K562 (cell line): ENCODE results near the gene BNIPL. TPM values are rescaled to one million over a fixed set of nuclear protein-coding genes. Genes with fewer than 3 reads are reported as not detected.

Experiments
- CBX1 ChIP-seq: sonication (generic); IDR thresholded peaks from 2 replicates; pipeline ENCODE4 v1.6.1; 2016; ENCODE audit warnings: antibody characterized with exemption, low read depth, mild to moderate bottlenecking
- CREB1 ChIP-seq, 2 experiments: sonication (generic) in 1 of 2; formaldehyde crosslinking in 1 of 2; IDR thresholded peaks; 2 replicates each; pipeline versions ENCODE4 v1.6.1 to v1.8.0; 2012 to 2022; ENCODE audit warnings: inconsistent platforms in 1 of 2, mild to moderate bottlenecking in 1 of 2, missing genetic modification reagents in 1 of 2, moderate library complexity in 1 of 2
- DDX20 ChIP-seq: fragments of 450-650 bp; IDR thresholded peaks from 2 replicates; pipeline ENCODE4 v1.6.1; 2016; ENCODE audit warnings: missing genetic modification characterization, low read depth, mild to moderate bottlenecking, missing compliant biosample characterization, moderate library complexity
- DIDO1 ChIP-seq: fragments of 450-650 bp; IDR thresholded peaks from 2 replicates; pipeline ENCODE4 v1.6.1; 2016; ENCODE audit warnings: low read depth, missing biosample characterization, missing genetic modification characterization
- DMBX1 ChIP-seq: fragments of 250-450 bp; sonication (Bioruptor Pico); IDR thresholded peaks from 2 replicates; pipeline ENCODE4 v1.8.0; 2022; ENCODE audit warnings: inconsistent platforms, mild to moderate bottlenecking, moderate library complexity, borderline replicate concordance
- E2F6 ChIP-seq, 2 experiments: IDR thresholded peaks; 2 replicates each; pipeline ENCODE4 v1.6.1; 2011; ENCODE audit warnings: borderline replicate concordance in 1 of 2, control low read depth in 1 of 2, low read depth in 1 of 2, low read length in 1 of 2, mild to moderate bottlenecking in 1 of 2, mixed read lengths in 1 of 2, moderate library complexity in 1 of 2; ENCODE audit not compliant: insufficient read depth in 1 of 2, insufficient read length in 1 of 2, poor library complexity in 1 of 2, severe bottlenecking in 1 of 2; ENCODE audit errors: extremely low read depth in 1 of 2
- EZH2 ChIP-seq: IDR thresholded peaks from 2 replicates; pipeline ENCODE4 v1.6.1; 2012; ENCODE audit warnings: low read depth, mild to moderate bottlenecking, inconsistent platforms, low read length, borderline replicate concordance
- FOXK1 ChIP-seq: sonication (generic); formaldehyde crosslinking; IDR thresholded peaks from 2 replicates; pipeline ENCODE4 v1.8.0; 2022; ENCODE audit warnings: missing genetic modification reagents, mild to moderate bottlenecking, borderline replicate concordance
- HDAC6 ChIP-seq: IDR thresholded peaks from 2 replicates; pipeline ENCODE4 v1.6.1; 2012; ENCODE audit warnings: low read depth, mild to moderate bottlenecking, control low read depth, inconsistent platforms, low read length, moderate library complexity
- HIVEP1 ChIP-seq: fragments of 250-450 bp; sonication (Bioruptor Pico); IDR thresholded peaks from 2 replicates; pipeline ENCODE4 v1.4.0; 2020; ENCODE audit warnings: mild to moderate bottlenecking
- HOMEZ ChIP-seq: fragments of 250-450 bp; sonication (Bioruptor Pico); IDR thresholded peaks from 2 replicates; pipeline ENCODE4 v1.4.0; 2020; ENCODE audit warnings: mild to moderate bottlenecking, moderate library complexity
- KAT7 ChIP-seq: sonication (generic); formaldehyde crosslinking; IDR thresholded peaks from 2 replicates; pipeline ENCODE4 v1.8.0; 2022; ENCODE audit warnings: missing genetic modification reagents, mild to moderate bottlenecking, borderline replicate concordance
- KHSRP ChIP-seq: fragments of 450-650 bp; IDR thresholded peaks from 2 replicates; pipeline ENCODE4 v1.6.1; 2017
- MBD2 ChIP-seq: sonication (generic); IDR thresholded peaks from 2 replicates; pipeline ENCODE4 v1.6.1; 2016; ENCODE audit warnings: low read depth, borderline replicate concordance
- MECOM ChIP-seq: fragments of 250-450 bp; sonication (Bioruptor Pico); IDR thresholded peaks from 2 replicates; pipeline ENCODE4 v1.8.0; 2022; ENCODE audit warnings: inconsistent platforms
- MTF1 ChIP-seq: fragments of 250-450 bp; sonication (Bioruptor Pico); IDR thresholded peaks from 2 replicates; pipeline ENCODE4 v1.9.0; 2021; ENCODE audit warnings: moderate library complexity, mild to moderate bottlenecking, inconsistent platforms, borderline replicate concordance
- NR2F6 ChIP-seq: fragments of 450-650 bp; formaldehyde crosslinking; IDR thresholded peaks from 2 replicates; pipeline ENCODE4 v1.4.0; 2020; ENCODE audit warnings: mild to moderate bottlenecking
- RHOXF2B ChIP-seq: fragments of 250-450 bp; sonication (Bioruptor Pico); conservative IDR thresholded peaks from 2 replicates; pipeline ENCODE4 v1.5.1; 2021
- RUNX1 ChIP-seq: sonication (generic); IDR thresholded peaks from 2 replicates; pipeline ENCODE4 v1.6.1; 2016; ENCODE audit warnings: antibody characterized with exemption, low read depth
- SMAD2 ChIP-seq: fragments of 150-350 bp; IDR thresholded peaks from 2 replicates; pipeline ENCODE4 v1.6.1; 2014; ENCODE audit warnings: low read depth, mild to moderate bottlenecking, low read length
- SMARCC2 ChIP-seq: fragments of 450-650 bp; IDR thresholded peaks from 2 replicates; pipeline ENCODE4 v1.6.1; 2017; ENCODE audit warnings: antibody characterized with exemption, moderate library complexity, mild to moderate bottlenecking, low read depth
- U2AF2 ChIP-seq: fragments of 200-400 bp; formaldehyde crosslinking; optimal IDR thresholded peaks from 2 replicates; pipeline ENCODE3; 2017; ENCODE audit warnings: low read depth, mild to moderate bottlenecking, low read length
- ZNF175 ChIP-seq: fragments of 200-800 bp; sonication (Bioruptor generic); IDR thresholded peaks from 2 replicates; pipeline ENCODE4 v1.6.1; 2016; ENCODE audit warnings: low read depth, mild to moderate bottlenecking, missing genetic modification characterization, missing compliant biosample characterization
- ZNF384 ChIP-seq: IDR thresholded peaks from 2 replicates; pipeline ENCODE4 v1.6.1; 2012; ENCODE audit warnings: low read depth, low read length, improper control_type of control experiment
- ZNF778 ChIP-seq: fragments of 450-650 bp; formaldehyde crosslinking; IDR thresholded peaks from 2 replicates; pipeline ENCODE4 v1.4.0; 2020; ENCODE audit warnings: mild to moderate bottlenecking, moderate library complexity
- polyA plus RNA-seq, 8 experiments: library from polyadenylated mRNA; depleted of rRNA in 4 of 8; stranded (reverse) in 5 of 8; unstranded in 3 of 8; fragments of >200 nt; fragmentation: Nextera tagmentation in 2 of 8; fragmentation: Illumina TruSeq in 1 of 8; extraction: Ambion mirVana in 2 of 8; extraction: Trizol in 1 of 8; gene quantifications; 2 replicates each; pipeline versions ENCODE4 v1.2.1 to v1.2.3, GENCODE V29; 2011 to 2014; ENCODE audit warnings: inconsistent platforms in 1 of 8, missing spikeins in 1 of 8
- total RNA-seq, 7 experiments: library from RNA; depleted of rRNA in 6 of 7; stranded (reverse); fragments of >200 nt in 6 of 7; fragmentation: Illumina TruSeq in 2 of 7; extraction: Trizol in 2 of 7; gene quantifications; 2 replicates each; pipeline versions ENCODE4 v1.2.1 to v1.2.3, GENCODE V29; 2011 to 2021; ENCODE audit warnings: low replicate concordance in 1 of 7
- TF ChIP-seq, protein P1 (sequence below), 2 experiments: fragments of 450-650 bp; conservative IDR thresholded peaks; 2 replicates each; pipeline ENCODE4 v1.6.1; 2017; ENCODE audit warnings: mild to moderate bottlenecking in 2 of 2, moderate library complexity in 2 of 2

Gene BNIPL
- total and polyA plus RNA-seq, 9 of the 15 experiments (the other 6 are each of a cell fraction or from before 2014, with no cell fraction given), result 0.08 to 1.4 (median 0.68) TPM

DNA sequence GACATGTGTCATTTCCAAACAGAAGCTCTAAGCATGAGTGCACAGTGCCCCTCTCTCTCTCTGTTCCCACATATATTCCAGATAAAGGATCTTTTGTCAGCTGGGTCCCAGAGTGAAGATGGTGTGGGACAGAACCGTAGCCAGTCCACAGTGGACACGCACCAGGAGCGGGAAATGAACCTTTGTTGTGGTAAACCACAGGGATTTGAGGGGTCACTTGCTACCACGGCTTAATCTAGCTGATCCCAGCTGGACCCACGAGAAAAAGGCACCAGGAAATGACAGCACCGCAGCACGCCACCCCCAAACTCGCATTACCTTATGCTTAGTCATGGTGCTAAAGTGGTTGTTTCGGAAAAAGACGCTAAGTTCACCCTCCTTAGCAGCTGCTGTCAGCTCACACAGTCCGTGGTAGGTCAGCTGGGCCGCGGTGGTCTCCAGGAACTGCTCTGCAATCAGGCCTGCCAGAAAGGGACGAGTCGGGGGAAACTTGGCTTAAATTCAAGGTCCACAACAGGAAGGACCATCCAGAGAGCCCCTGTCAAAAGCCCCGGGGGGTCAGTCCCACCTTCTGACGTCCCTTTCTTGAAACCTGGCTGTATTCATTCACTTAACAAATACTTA lies 37.2 kb upstream of the BNIPL start (continued):
- no peak for TF ChIP-seq HOMEZ
- peak; percentile 70 for TF ChIP-seq ZNF175 (CRISPR knock-in tag)
- peak in 1 of 2 experiments; percentile 48 for TF ChIP-seq E2F6 (IDR thresholded peaks at IDR 0.05; ENCODE audit: borderline replicate concordance in 1 of 2, extremely low read depth in 1 of 2, insufficient read depth in 1 of 2, insufficient read length in 1 of 2, low read depth in 1 of 2, low read length in 1 of 2, poor library complexity in 1 of 2, severe bottlenecking in 1 of 2)
- TF ChIP-seq HDAC6, result no peak
- TF ChIP-seq HIVEP1 (CRISPR knock-in tag), result no peak
- no peak for TF ChIP-seq FOXK1 (CRISPR knock-in tag)
- no peak for TF ChIP-seq U2AF2
- TF ChIP-seq DDX20 (tag), result no peak
- no peak for TF ChIP-seq EZH2
- TF ChIP-seq SMARCC2, result peak; percentile 78
- no peak for TF ChIP-seq SMAD2
- TF ChIP-seq CREB1 (IDR thresholded peaks at IDR 0.05), result no peak
- peak; percentile 23; the same call in 1 of the 2 replicates for TF ChIP-seq CREB1 (CRISPR knock-in tag; IDR thresholded peaks at IDR 0.05)
- no peak for TF ChIP-seq DIDO1 (tag)
- peak; percentile 70; the same call in 1 of the 2 replicates for TF ChIP-seq DMBX1
- no peak for TF ChIP-seq KHSRP
- TF ChIP-seq MTF1, result no peak
- no peak for TF ChIP-seq ZNF778 (CRISPR knock-in tag)
- TF ChIP-seq, protein P1, sequence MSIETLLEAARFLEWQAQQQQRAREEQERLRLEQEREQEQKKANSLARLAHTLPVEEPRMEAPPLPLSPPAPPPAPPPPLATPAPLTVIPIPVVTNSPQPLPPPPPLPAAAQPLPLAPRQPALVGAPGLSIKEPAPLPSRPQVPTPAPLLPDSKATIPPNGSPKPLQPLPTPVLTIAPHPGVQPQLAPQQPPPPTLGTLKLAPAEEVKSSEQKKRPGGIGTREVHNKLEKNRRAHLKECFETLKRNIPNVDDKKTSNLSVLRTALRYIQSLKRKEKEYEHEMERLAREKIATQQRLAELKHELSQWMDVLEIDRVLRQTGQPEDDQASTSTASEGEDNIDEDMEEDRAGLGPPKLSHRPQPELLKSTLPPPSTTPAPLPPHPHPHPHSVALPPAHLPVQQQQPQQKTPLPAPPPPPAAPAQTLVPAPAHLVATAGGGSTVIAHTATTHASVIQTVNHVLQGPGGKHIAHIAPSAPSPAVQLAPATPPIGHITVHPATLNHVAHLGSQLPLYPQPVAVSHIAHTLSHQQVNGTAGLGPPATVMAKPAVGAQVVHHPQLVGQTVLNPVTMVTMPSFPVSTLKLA (conservative IDR thresholded peaks at IDR 0.05), result peak; percentile 60 to 78; a peak in 3 of 4 replicates
- no peak for TF ChIP-seq ZNF384
- no peak for TF ChIP-seq MBD2
- no peak for TF ChIP-seq CBX1
- no peak; the same call in 1 of the 2 replicates for TF ChIP-seq MECOM (CRISPR knock-in tag)
- 0 out of 2 replicates have a peak, but pooled peaks have one; percentile 14 for TF ChIP-seq RHOXF2B (CRISPR knock-in tag)
- TF ChIP-seq KAT7, result no peak
- TF ChIP-seq NR2F6 (CRISPR knock-in tag), result no peak
- TF ChIP-seq RUNX1, result no peak
